ENCODE results near the gene NPW. TPM values are rescaled to one million over a fixed set of nuclear protein-coding genes. Genes with fewer than 3 reads are reported as not detected.

Gene NPW
- total and polyA plus RNA-seq, 7 donors: 0.14 to 0.66 (median 0.43) TPM; not detected in 4

GRCh38 chr16:2056681-2057407 lies 37.3 kb downstream of the NPW start:
- Histone ChIP-seq H3K27me3 (ENCODE audit: insufficient read depth in 3 of 3, low read length in 2 of 3) (no peaks in the 10 kb centered on the region), H3K9me3 (no peaks in the 10 kb centered on the region), H3K4me1 (no peaks in the 10 kb centered on the region), H3K4me3 (no peak overlapping the region), H3K27ac (no peak overlapping the region), H3K36me3 (ENCODE audit: insufficient read depth in 1 of 2, low read depth in 1 of 2) (peaks cover 3 to 84% of the 10 kb centered on the region in 2 donors)
- peak in 3 of 4 donors; percentile 8 to 32 (median 24) for ATAC-seq
- 83 to 88% (median 84%) methylated on average over 19 of the region's 19 CpGs for WGBS, 3 donors
- intact Hi-C loops (cut with DNase I): no loop called here
- TF ChIP-seq, protein P1, sequence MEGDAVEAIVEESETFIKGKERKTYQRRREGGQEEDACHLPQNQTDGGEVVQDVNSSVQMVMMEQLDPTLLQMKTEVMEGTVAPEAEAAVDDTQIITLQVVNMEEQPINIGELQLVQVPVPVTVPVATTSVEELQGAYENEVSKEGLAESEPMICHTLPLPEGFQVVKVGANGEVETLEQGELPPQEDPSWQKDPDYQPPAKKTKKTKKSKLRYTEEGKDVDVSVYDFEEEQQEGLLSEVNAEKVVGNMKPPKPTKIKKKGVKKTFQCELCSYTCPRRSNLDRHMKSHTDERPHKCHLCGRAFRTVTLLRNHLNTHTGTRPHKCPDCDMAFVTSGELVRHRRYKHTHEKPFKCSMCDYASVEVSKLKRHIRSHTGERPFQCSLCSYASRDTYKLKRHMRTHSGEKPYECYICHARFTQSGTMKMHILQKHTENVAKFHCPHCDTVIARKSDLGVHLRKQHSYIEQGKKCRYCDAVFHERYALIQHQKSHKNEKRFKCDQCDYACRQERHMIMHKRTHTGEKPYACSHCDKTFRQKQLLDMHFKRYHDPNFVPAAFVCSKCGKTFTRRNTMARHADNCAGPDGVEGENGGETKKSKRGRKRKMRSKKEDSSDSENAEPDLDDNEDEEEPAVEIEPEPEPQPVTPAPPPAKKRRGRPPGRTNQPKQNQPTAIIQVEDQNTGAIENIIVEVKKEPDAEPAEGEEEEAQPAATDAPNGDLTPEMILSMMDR (IDR thresholded peaks at IDR 0.05): no peak
- DNase-seq: no peak

DNA sequence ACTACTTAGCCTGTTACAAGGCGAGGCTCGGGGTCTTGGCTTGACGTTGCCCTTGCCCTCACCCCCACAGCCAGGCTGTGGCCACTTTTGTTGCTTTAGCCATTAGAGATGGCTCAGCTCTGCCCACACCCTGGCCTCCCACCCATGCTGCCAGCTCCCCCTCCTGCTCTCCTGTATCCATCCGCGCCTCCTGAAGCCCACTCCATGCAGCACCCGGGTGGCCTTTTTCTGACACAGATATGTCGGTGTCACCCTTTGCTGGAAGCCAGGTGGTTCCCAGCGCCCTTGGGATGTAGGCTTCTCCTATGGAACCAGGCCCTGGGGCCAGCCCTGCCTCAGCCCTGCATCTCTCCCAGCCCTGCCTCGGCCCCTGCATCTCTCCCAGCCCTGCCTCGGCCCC lies 37.9 kb downstream of the NPW start:
- H3K9me3 ChIP-seq: no peaks in the 10 kb centered on the region
- H3K4me3 ChIP-seq: no peak overlapping the region
- DNase-seq (no peak), ATAC-seq (no peak)
- H3K4me1 ChIP-seq: no peaks in the 10 kb centered on the region
- no peaks in the 10 kb centered on the region for H3K27me3 ChIP-seq (ENCODE audit: insufficient read depth in 3 of 3, low read length in 2 of 3)
- H3K27ac ChIP-seq: no peak overlapping the region
- H3K36me3 ChIP-seq (ENCODE audit: insufficient read depth in 1 of 2, low read depth in 1 of 2): peaks cover 3 to 84% of the 10 kb centered on the region in 2 donors
- intact Hi-C loops (cut with DNase I): no loop called here
- TF ChIP-seq, protein P1 (IDR thresholded peaks at IDR 0.05): no peak
- WGBS, 3 donors: 83 to 92% (median 89%) methylated on average over 8 to 10 of the region's 10 CpGs

DNA sequence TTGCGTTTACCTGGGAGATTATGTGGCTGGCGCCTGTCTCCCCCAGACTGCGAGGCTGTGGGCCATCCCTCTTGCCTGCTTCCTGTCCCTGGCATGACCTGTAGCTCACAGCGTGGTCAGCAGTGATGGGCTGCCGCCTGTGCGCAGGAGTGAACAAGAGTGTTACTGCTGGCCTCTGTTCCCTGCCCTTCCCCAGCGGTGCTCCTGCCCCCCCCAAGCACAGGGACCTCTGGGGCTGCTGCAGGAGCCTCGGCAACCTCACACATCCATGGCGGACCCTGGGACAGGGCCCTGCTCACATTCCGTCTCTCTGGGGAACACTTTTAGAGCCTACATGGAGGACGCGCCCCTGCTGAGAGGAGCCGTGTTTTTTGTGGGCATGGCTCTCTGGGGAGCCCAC lies 38.8 kb downstream of the NPW start:
- H3K4me3 ChIP-seq: no peak overlapping the region
- ATAC-seq: no peak
- H3K36me3 ChIP-seq (ENCODE audit: insufficient read depth in 1 of 2, low read depth in 1 of 2): peaks cover 3 to 84% of the 10 kb centered on the region in 2 donors
- H3K9me3 ChIP-seq: no peaks in the 10 kb centered on the region
- no peaks in the 10 kb centered on the region for H3K27me3 ChIP-seq (ENCODE audit: insufficient read depth in 3 of 3, low read length in 2 of 3)
- intact Hi-C loops (cut with DNase I): no loop called here
- TF ChIP-seq, protein P1 (IDR thresholded peaks at IDR 0.05): no peak
- DNase-seq: no peak
- no peaks in the 10 kb centered on the region for H3K4me1 ChIP-seq
- 82 to 90% (median 88%) methylated on average over 13 of the region's 13 CpGs for WGBS, 3 donors
- no peak overlapping the region for H3K27ac ChIP-seq

DNA sequence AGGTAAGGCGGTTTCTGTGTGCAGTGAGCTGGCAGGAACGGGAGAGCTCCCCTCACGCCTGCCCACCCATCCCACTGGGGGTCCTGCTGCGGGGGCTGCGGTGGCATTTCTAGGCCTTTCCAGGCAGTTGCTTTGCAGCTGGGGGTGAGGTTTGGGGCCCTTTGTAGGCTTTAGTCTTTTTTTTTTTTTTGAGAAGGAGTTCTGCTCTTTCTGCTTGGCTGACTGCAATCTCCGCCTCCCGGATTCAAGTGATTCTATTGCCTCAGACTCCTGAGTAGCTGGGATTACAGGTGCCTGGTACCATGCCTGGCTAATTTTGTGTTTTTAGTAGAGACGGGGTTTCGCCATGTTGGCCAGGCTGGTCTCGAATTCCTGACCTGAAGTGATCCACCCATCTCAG lies 39.3 kb downstream of the NPW start:
- intact Hi-C loops (cut with DNase I): no loop called here
- Histone ChIP-seq H3K27ac (no peak overlapping the region), H3K27me3 (ENCODE audit: insufficient read depth in 3 of 3, low read length in 2 of 3) (no peaks in the 10 kb centered on the region), H3K9me3 (no peaks in the 10 kb centered on the region), H3K36me3 (ENCODE audit: insufficient read depth in 1 of 2, low read depth in 1 of 2) (peaks cover 3 to 84% of the 10 kb centered on the region in 2 donors), H3K4me1 (no peaks in the 10 kb centered on the region), H3K4me3 (no peak overlapping the region)
- DNase-seq: no peak
- WGBS, 3 donors: 86 to 90% (median 90%) methylated on average over 10 of the region's 10 CpGs
- ATAC-seq: no peak
- TF ChIP-seq, protein P1 (IDR thresholded peaks at IDR 0.05): no peak

- intact Hi-C loops (cut with DNase I): no loop called here
- 84 to 92% (median 87%) methylated on average over 17 of the region's 17 CpGs for WGBS, 3 donors
- no peaks in the 10 kb centered on the region for H3K9me3 ChIP-seq
- no peaks in the 10 kb centered on the region for H3K4me1 ChIP-seq
- DNase-seq (no peak), ATAC-seq (no peak)
- peaks cover 3 to 81% of the 10 kb centered on the region in 2 donors for H3K36me3 ChIP-seq (ENCODE audit: insufficient read depth in 1 of 2, low read depth in 1 of 2)
- no peaks in the 10 kb centered on the region for H3K27me3 ChIP-seq (ENCODE audit: insufficient read depth in 3 of 3, low read length in 2 of 3)
- H3K4me3 ChIP-seq: no peak overlapping the region
- TF ChIP-seq, protein P1 (IDR thresholded peaks at IDR 0.05): no peak
- no peak overlapping the region for H3K27ac ChIP-seq
Measured at GRCh38 chr16:2060346-2060745, 40.8 kb downstream of the NPW start.
